Hepatocyte (in vitro differentiated cells): ENCODE results near the gene XDH. TPM values are rescaled to one million over a fixed set of nuclear protein-coding genes. Genes with fewer than 3 reads are reported as not detected.

Experiments used
- DNase-seq: peaks from one replicate; pipeline ENCODE4 v3.0.0-alpha.2; 2016; ENCODE audit warnings: low spot score
- H2AFZ ChIP-seq: fragments of 200-600 bp; sonication (generic); 2 replicates; pipeline ENCODE4 v1.6.0; 2016; ENCODE audit warnings: antibody characterized with exemption, mild to moderate bottlenecking
- H3K27ac ChIP-seq: fragments of 200-600 bp; sonication (generic); 2 replicates; pipeline ENCODE4 v1.5.1; 2016; ENCODE audit warnings: mild to moderate bottlenecking
- H3K27me3 ChIP-seq: fragments of 200-600 bp; sonication (generic); 2 replicates; pipeline ENCODE4 v1.6.1; 2016
- H3K36me3 ChIP-seq: fragments of 200-600 bp; sonication (generic); replicated peaks from 2 replicates; pipeline ENCODE4 v1.5.1; 2016; ENCODE audit warnings: low read depth; ENCODE audit not compliant: insufficient read depth
- H3K4me1 ChIP-seq: fragments of 200-600 bp; sonication (generic); 2 replicates; pipeline ENCODE4 v1.5.1; 2016; ENCODE audit warnings: mild to moderate bottlenecking, moderate library complexity; ENCODE audit not compliant: insufficient read depth
- H3K4me2 ChIP-seq: fragments of 200-600 bp; sonication (generic); 2 replicates; pipeline ENCODE4 v1.6.0; 2016
- H3K4me3 ChIP-seq: fragments of 200-600 bp; sonication (generic); 2 replicates; pipeline ENCODE4 v1.5.1; 2016; ENCODE audit warnings: mild to moderate bottlenecking
- H3K79me2 ChIP-seq: fragments of 200-600 bp; sonication (generic); 2 replicates; pipeline ENCODE4 v1.6.0; 2017; ENCODE audit warnings: mild to moderate bottlenecking
- H3K9me2 ChIP-seq: fragments of 200-600 bp; sonication (generic); replicated peaks from 2 replicates; pipeline ENCODE4 v1.6.0; 2017; ENCODE audit warnings: mild to moderate bottlenecking; ENCODE audit not compliant: insufficient read depth
- H3K9me3 ChIP-seq: fragments of 200-600 bp; sonication (generic); 2 replicates; pipeline ENCODE4 v1.5.1; 2016; ENCODE audit warnings: low read depth, mild to moderate bottlenecking
- H4K20me1 ChIP-seq: fragments of 200-600 bp; sonication (generic); 2 replicates; pipeline ENCODE4 v1.6.0; 2016; ENCODE audit warnings: mild to moderate bottlenecking; ENCODE audit not compliant: insufficient read depth, poor library complexity, severe bottlenecking
- CTCF ChIP-seq: fragments of 200-600 bp; sonication (generic); IDR thresholded peaks from 2 replicates; pipeline ENCODE4 v1.5.1; 2016; ENCODE audit warnings: antibody characterized with exemption, mild to moderate bottlenecking; ENCODE audit not compliant: poor library complexity
- EZH2 ChIP-seq: fragments of 200-600 bp; sonication (generic); IDR thresholded peaks from 2 replicates; pipeline ENCODE4 v1.6.1; 2016; ENCODE audit warnings: antibody characterized with exemption, mild to moderate bottlenecking, borderline replicate concordance
- EZH2phosphoT487 ChIP-seq: fragments of 200-600 bp; sonication (generic); IDR thresholded peaks from one replicate; pipeline ENCODE4 v1.6.1; 2018; ENCODE audit warnings: antibody characterized with exemption, mild to moderate bottlenecking, low read depth, moderate library complexity; ENCODE audit not compliant: unreplicated experiment, severe bottlenecking
- WGBS: methylation state at CpG from one replicate; pipeline ENCODE4 v1.1.6; 2016; ENCODE audit warnings: low lambda C conversion rate; ENCODE audit errors: missing lambda C conversion rate; 5-methylcytosine and 5-hydroxymethylcytosine counted together
- polyA plus RNA-seq: library from polyadenylated mRNA; unstranded; fragments of >200 nt; fragmentation: Nextera tagmentation; extraction: Ambion mirVana; gene quantifications from 2 replicates; pipeline ENCODE4 v1.2.1, GENCODE V29; 2016
- total RNA-seq: library from RNA; depleted of rRNA; stranded (reverse); fragments of >200 nt; gene quantifications from 2 replicates; pipeline ENCODE4 v1.2.3, GENCODE V29; 2014

The XDH gene
- total and polyA plus RNA-seq, 2 experiments from 2014 or later, result 1.6 to 6.7 TPM

DNA sequence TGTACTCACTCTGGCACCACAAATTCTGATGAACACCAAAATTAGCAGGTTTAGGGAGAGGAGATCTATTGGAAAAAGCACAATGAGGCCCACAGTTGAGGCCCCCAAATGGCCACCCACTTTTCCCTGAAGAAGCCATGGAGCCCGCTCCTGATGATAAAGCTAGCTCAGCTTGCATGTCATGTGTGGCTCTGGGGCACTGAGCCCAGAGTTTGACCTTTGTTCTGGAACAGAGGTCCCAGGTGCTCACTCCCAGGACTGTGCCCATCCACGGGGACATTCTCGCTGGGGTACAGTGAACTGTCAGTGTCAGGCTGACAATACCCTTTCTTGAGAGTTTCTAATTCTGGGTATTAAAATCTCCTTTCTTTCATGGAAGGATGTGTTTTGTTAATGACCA lies 36.2 kb downstream of the XDH start:
- no peaks in the 10 kb centered on the region for H3K36me3 ChIP-seq

DNA sequence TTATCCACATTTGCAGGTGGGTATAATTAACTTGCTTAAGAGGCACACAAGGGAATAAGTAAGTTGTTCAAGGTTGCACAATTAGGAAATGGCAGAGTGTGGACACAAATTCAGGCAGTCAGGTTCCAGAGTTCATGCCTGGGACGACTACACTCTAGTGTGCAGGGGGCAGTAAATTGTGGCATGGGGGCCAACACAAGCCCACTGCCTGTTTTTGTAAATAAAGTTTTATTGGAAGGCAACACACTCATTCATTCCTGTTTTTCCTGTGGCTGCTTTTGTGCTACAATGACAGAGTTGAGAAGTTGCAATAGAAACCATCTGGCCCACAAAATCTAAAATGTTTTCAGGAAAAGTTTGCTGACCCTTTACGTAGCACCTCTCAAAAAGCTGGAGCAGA lies 41.4 kb downstream of the XDH start:
- WGBS, result 86% methylated on average over 2 of the region's 2 CpGs
- no peak for TF ChIP-seq CTCF
- TF ChIP-seq EZH2phosphoT487, result no peak
- TF ChIP-seq EZH2, result no peak

More for the DNA sequence above, 36.2 kb downstream of the XDH start:
- Histone ChIP-seq H3K4me2 (no peak overlapping the region), H2AFZ (no peak overlapping the region), H3K9me2 (no peaks in the 10 kb centered on the region), H3K79me2 (no peaks in the 10 kb centered on the region), H3K4me3 (no peak overlapping the region), H3K27me3 (no peaks in the 10 kb centered on the region), H4K20me1 (no peaks in the 10 kb centered on the region), H3K4me1 (peaks cover 4% of the 10 kb centered on the region), H3K9me3 (no peaks in the 10 kb centered on the region), H3K27ac (no peak overlapping the region)
- peak; percentile 33 for DNase-seq
- no peak for TF ChIP-seq CTCF
- WGBS, result 79% methylated on average over 3 of the region's 3 CpGs

GRCh38 chr2:31372097-31372496 lies 42.4 kb downstream of the XDH start:
- H3K27me3 ChIP-seq, result no peaks in the 10 kb centered on the region
- no peaks in the 10 kb centered on the region for H3K9me2 ChIP-seq
- no peaks in the 10 kb centered on the region for H4K20me1 ChIP-seq
- H3K9me3 ChIP-seq, result no peaks in the 10 kb centered on the region
- H3K36me3 ChIP-seq, result no peaks in the 10 kb centered on the region
- H3K4me1 ChIP-seq, result no peaks in the 10 kb centered on the region
- no peak for DNase-seq
- no peak overlapping the region for H3K27ac ChIP-seq
- H3K4me3 ChIP-seq, result no peak overlapping the region
- no peak overlapping the region for H3K4me2 ChIP-seq
- WGBS, result 98% methylated on average over 10 of the region's 10 CpGs
- no peak overlapping the region for H2AFZ ChIP-seq
- no peaks in the 10 kb centered on the region for H3K79me2 ChIP-seq
- TF ChIP-seq CTCF (no peak), EZH2 (no peak), EZH2phosphoT487 (no peak)

More for the DNA sequence above, 41.4 kb downstream of the XDH start:
- H3K36me3 ChIP-seq, result no peaks in the 10 kb centered on the region
- no peak overlapping the region for H2AFZ ChIP-seq
- no peaks in the 10 kb centered on the region for H4K20me1 ChIP-seq
- no peak for DNase-seq
- H3K9me2 ChIP-seq, result no peaks in the 10 kb centered on the region
- H3K79me2 ChIP-seq, result no peaks in the 10 kb centered on the region
- H3K27ac ChIP-seq, result no peak overlapping the region
- no peaks in the 10 kb centered on the region for H3K9me3 ChIP-seq
- no peak overlapping the region for H3K4me2 ChIP-seq
- H3K4me3 ChIP-seq, result no peak overlapping the region
- peaks cover under 1% of the 10 kb centered on the region for H3K4me1 ChIP-seq
- H3K27me3 ChIP-seq, result no peaks in the 10 kb centered on the region

GRCh38 chr2:31371691-31372090 lies 42.9 kb downstream of the XDH start:
- Histone ChIP-seq H3K79me2 (no peaks in the 10 kb centered on the region), H3K9me2 (no peaks in the 10 kb centered on the region), H3K9me3 (no peaks in the 10 kb centered on the region), H3K36me3 (no peaks in the 10 kb centered on the region), H3K27me3 (no peaks in the 10 kb centered on the region), H3K27ac (no peak overlapping the region), H3K4me3 (no peak overlapping the region), H2AFZ (no peak overlapping the region), H4K20me1 (no peaks in the 10 kb centered on the region), H3K4me2 (no peak overlapping the region), H3K4me1 (no peaks in the 10 kb centered on the region)
- no peak for TF ChIP-seq CTCF
- TF ChIP-seq EZH2phosphoT487, result no peak
- TF ChIP-seq EZH2, result no peak
- no peak for DNase-seq
- 89% methylated on average over 3 of the region's 3 CpGs for WGBS
